ENCODE data around the gene ARHGEF28.

- TF ChIP-seq, protein P1, sequence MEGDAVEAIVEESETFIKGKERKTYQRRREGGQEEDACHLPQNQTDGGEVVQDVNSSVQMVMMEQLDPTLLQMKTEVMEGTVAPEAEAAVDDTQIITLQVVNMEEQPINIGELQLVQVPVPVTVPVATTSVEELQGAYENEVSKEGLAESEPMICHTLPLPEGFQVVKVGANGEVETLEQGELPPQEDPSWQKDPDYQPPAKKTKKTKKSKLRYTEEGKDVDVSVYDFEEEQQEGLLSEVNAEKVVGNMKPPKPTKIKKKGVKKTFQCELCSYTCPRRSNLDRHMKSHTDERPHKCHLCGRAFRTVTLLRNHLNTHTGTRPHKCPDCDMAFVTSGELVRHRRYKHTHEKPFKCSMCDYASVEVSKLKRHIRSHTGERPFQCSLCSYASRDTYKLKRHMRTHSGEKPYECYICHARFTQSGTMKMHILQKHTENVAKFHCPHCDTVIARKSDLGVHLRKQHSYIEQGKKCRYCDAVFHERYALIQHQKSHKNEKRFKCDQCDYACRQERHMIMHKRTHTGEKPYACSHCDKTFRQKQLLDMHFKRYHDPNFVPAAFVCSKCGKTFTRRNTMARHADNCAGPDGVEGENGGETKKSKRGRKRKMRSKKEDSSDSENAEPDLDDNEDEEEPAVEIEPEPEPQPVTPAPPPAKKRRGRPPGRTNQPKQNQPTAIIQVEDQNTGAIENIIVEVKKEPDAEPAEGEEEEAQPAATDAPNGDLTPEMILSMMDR (IDR thresholded peaks at IDR 0.05) = no peak
- TF ChIP-seq EZH2 (IDR thresholded peaks at IDR 0.05; ENCODE audit: borderline replicate concordance, insufficient read depth, low read depth, low read length, poor library complexity, severe bottlenecking) = no peak
These were observed 28.9 kb downstream of the ARHGEF28 start for GRCh38 chr5:73654819-73655318.

Data from B cell (primary cell).